Stimulated activated CD8-positive, alpha-beta memory T cell treated with anti-CD3 and anti-CD28 coated beads, Interleukin-2, amount 100 ng/mL, for 1 hour (primary cell): ENCODE data around the gene CCDC73.
"Not testable (repeated sequence)": the region's sequence is repeated elsewhere in the genome, so short reads cannot be mapped to it uniquely, and the experiment has no call there.

Experiments used
- DNase-seq, 2 donors: peaks; one replicate each; pipeline ENCODE4 v3.0.0-alpha.2; 2020; ENCODE audit warnings: low read depth in 2 of 2

The CCDC73 gene

GRCh38 chr11:32794439-32794838, at the start of gene CCDC73:
TSS of gene CCDC73 (minus strand) at chr11:32794662. CDS start at chr11:32760243, 34,419 bp downstream.
- no peak for DNase-seq

GRCh38 chr11:32843544-32843943, 49.1 kb upstream of the CCDC73 start:
- no peak for DNase-seq

- no peak for DNase-seq
Observed at GRCh38 chr11:32840587-32840986, 46.1 kb upstream of the CCDC73 start.

GRCh38 chr11:32839308-32839707, 44.8 kb upstream of the CCDC73 start:
- no peak for DNase-seq

GRCh38 chr11:32838505-32839274, 44.2 kb upstream of the CCDC73 start:
- DNase-seq, result no peak

- no peak for DNase-seq
Observed at GRCh38 chr11:32836946-32837345, 42.5 kb upstream of the CCDC73 start.

GRCh38 chr11:32833921-32834320, 39.5 kb upstream of the CCDC73 start:
- no peak for DNase-seq

- DNase-seq, result no peak
Observed at GRCh38 chr11:32831221-32831620, 36.8 kb upstream of the CCDC73 start.

- no peak for DNase-seq
Observed at GRCh38 chr11:32830796-32831195, 36.3 kb upstream of the CCDC73 start.

GRCh38 chr11:32830413-32830738, 35.9 kb upstream of the CCDC73 start:
- no peak for DNase-seq

GRCh38 chr11:32829680-32830412, 35.4 kb upstream of the CCDC73 start, which contains the start of gene PRRG4:
TSS of gene PRRG4 (plus strand) at chr11:32829927. CDS start at chr11:32830530, 603 bp downstream.
- no peak for DNase-seq

GRCh38 chr11:32829157-32829679, 34.8 kb upstream of the CCDC73 start:
- DNase-seq, result no peak

GRCh38 chr11:32827276-32827675, 32.8 kb upstream of the CCDC73 start:
- no peak for DNase-seq

- DNase-seq, result no peak
Observed at GRCh38 chr11:32826113-32826512, 31.7 kb upstream of the CCDC73 start.

- not testable (repeated sequence) for DNase-seq
Observed at GRCh38 chr11:32823617-32824016, 29.2 kb upstream of the CCDC73 start.

- no peak for DNase-seq
Observed at GRCh38 chr11:32821917-32822560, 27.6 kb upstream of the CCDC73 start.

GRCh38 chr11:32821517-32821916, 27.1 kb upstream of the CCDC73 start:
- no peak for DNase-seq

GRCh38 chr11:32820497-32820896, 26.0 kb upstream of the CCDC73 start:
- no peak for DNase-seq

- no peak for DNase-seq
Observed at GRCh38 chr11:32819187-32819586, 24.7 kb upstream of the CCDC73 start.

GRCh38 chr11:32817852-32818183, 23.4 kb upstream of the CCDC73 start:
- DNase-seq, result no peak

GRCh38 chr11:32817181-32817851, 22.9 kb upstream of the CCDC73 start:
- no peak for DNase-seq

GRCh38 chr11:32809313-32809712, 14.9 kb upstream of the CCDC73 start:
- no peak for DNase-seq
